Stimulated activated CD4-positive, alpha-beta T cell treated with anti-CD3 and anti-CD28 coated beads, Interleukin-12 subunit alpha, Interleukin-12 subunit beta, amount 100 ng/mL, for 4 hours (primary cell): ENCODE measurements around the gene BCO1.
"Not testable (repeated sequence)": the region's sequence is repeated elsewhere in the genome, so short reads cannot be mapped to it uniquely, and the experiment has no call there.

ENCODE experiments used
- DNase-seq: peaks from one replicate; pipeline ENCODE4 v3.0.0-alpha.2; 2020

The BCO1 gene, protein sequence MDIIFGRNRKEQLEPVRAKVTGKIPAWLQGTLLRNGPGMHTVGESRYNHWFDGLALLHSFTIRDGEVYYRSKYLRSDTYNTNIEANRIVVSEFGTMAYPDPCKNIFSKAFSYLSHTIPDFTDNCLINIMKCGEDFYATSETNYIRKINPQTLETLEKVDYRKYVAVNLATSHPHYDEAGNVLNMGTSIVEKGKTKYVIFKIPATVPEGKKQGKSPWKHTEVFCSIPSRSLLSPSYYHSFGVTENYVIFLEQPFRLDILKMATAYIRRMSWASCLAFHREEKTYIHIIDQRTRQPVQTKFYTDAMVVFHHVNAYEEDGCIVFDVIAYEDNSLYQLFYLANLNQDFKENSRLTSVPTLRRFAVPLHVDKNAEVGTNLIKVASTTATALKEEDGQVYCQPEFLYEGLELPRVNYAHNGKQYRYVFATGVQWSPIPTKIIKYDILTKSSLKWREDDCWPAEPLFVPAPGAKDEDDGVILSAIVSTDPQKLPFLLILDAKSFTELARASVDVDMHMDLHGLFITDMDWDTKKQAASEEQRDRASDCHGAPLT

DNA sequence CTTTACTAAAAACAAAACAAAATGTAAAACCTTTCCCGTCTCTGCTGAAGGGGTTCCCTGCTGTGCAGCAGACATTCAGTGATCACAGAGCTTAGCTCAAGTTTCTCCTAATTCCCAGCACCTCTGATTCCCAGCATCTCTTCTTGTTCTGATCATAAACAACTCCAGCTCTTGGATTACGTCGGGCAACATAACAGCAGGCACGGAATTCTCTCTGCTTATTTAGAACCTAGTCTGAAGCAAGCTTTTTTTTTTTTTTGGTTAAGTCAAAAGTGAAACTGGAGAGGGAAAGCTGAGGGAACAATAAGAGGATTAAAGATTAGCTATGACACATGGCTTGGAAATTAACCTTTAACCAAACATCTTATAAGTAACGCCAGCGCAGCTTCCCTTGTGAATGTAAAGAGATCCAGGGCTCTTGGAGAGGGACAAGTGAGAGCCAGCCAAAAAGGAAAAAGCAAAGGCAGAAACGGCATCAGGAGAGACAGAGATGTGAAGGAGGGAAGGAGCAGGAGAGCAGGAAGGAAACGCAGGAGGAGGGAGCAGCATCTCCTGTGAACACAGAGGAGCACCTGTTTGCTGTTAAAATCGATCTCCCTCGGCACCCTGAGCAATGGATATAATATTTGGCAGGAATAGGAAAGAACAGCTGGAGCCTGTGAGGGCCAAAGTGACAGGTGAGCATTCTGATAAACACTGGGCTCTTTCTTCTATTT lies at the start of gene BCO1:
TSS of gene BCO1 (plus strand) at position 394 of the 716 bp plus-strand sequence. CDS start at position 614, 220 bp downstream.
- DNase-seq: no peak

DNA sequence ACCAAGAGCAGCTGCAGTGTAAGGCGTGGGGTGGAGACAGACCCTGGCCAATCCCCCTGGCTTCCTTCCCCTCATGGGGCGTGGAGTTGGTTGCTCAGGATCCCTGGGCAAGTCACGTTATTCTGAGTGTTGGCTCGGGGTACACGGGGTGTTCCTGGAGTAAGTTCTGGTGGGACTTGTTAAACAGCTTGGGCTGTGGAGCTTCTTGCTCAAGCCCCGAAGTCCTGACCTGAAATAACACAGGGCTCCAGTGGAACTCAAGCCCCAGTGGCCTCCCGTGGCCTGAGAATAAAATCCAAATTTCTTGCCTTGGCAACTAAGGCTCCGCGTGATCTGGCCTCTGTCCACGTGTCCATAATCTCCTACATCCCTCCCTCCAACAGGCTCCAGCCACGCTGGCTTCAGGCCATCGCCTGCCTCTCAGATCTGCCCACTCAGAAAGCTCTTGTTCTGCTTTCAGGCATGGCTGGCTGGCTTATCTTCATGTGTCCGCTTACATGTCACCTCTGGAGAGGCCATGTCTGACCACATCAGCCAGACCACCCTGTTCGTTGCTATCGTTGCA lies 49.3 kb upstream of the BCO1 start:
- no peak for DNase-seq

DNA sequence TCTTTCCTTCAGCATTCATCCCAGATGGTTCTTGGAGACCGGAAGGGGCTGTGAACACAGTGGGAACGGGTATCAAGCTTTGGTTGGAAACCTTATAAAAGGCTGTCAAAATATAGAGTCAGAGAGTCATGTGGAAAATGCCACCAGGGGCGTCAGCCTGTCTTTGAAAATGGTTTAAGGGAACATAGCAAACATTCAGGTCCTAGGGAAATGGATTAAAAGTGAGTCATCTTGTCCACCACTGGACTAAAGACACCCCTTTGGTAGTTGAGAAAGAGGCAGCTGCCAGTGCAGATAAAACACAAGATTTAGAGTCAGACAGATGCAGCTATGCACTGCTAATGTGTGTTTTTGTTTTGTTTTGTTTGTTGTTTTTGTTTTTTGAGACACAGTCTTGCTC lies 47.8 kb upstream of the BCO1 start:
- DNase-seq: no peak

DNA sequence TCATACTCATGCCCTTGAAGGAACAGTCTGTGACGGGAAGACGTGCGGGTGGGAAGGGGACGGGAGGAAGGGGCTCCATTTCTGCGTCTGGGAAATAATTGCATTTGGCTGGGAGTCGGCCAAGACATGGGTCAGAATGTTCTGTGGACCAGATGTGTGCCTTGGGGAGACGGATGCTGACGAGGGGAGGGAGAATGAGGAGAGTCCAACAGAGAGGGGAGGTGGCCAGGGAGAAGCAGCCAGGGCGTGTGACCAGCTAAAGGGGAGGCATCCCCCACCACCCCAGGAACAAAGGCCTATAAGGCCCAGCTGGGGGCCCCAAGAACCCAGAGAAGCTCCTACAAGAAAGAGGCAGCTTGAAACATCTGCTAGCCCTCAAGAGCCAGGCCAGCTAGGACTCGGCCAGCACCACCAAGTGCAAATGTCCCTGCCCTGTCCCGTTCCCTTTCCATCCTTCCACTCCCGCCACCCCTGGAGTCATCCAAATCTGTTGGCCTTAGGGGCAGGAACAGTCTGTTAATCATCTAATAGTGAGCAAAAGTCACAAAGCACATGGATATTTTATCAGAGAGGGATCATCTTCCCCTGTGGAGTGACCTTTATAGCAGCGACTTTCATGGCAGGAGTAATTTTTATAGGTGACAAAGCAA lies 42.5 kb upstream of the BCO1 start:
- DNase-seq: no peak

DNA sequence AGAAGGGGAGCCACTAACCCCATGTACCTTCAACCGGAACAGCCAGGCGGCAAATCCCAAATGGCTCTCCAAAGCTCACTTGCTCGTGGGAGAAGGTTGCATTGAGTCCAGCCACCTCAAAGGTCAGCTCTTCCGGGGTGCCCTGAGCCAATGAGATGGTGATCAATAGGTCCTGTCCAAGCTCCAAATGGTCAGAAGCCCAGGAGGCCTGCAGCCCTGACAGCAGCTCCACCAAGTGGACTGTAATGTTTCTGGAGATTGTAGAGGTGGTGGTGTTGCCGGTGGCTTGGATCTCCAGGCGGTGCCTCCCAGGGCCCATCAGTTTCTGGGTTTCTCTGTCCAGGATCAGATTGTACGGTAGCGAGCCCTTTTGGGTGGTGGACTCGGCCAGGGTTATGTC lies 39.9 kb upstream of the BCO1 start:
- no peak for DNase-seq

DNA sequence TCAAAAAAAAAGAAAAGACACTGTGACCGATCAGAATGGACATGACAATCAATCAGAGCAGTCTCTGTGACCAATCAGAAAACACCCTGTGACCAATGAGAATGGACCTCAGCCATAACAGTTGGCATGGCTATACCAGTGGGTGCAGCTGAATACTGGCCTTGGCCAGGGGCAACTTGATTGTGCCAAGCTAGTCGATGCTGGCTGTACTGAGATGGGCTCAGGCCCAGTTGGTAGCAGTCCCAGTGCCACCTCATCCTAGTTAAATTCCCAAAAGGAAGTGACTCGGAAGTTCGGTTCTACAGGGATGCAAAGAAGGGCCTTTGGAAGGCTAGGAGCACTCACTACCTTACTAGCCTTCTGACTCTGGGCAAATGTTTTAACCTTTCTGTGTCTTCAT lies 37.2 kb upstream of the BCO1 start:
- no peak for DNase-seq

DNA sequence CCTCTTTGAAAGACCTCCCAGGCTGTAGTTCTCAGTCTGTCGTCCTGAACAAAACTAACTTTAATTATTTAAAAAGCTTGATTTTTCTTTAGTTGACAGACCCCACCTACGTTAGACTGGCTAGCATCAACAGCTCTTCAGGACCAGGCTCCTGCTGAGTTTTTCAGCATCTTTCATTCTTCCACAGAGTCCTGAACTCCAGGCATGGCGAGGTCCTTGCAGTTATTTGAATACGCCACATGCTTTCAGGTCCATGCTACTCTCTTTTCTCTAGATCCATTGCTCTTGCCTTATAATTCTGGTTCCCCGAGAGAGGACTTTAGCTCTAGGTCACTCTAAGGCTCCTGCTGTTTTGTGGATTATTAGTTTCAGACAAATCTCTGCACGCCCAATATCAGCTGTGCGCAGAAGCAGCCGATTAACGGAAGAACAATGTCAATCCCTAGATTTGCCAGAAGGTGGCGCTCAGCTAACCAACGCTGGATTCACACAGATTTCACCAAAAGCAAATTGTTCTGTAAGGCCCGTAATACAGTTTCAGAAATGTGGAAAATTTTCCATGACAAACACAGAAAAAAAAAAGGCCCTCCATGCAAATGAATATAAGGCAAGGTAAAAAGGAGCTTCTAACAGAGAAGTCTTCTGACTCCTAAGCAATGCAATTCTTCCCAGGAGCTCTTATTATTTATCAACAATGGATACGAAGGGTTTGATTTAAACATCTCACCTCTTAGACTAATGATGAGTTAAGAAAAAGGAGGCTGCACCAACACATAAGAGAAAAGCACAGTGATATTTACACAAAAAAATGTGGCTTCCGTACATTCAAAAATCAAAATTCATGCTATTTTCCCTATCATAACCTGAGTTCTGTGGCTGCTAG lies 33.5 kb upstream of the BCO1 start:
- DNase-seq: peak; percentile 38

DNA sequence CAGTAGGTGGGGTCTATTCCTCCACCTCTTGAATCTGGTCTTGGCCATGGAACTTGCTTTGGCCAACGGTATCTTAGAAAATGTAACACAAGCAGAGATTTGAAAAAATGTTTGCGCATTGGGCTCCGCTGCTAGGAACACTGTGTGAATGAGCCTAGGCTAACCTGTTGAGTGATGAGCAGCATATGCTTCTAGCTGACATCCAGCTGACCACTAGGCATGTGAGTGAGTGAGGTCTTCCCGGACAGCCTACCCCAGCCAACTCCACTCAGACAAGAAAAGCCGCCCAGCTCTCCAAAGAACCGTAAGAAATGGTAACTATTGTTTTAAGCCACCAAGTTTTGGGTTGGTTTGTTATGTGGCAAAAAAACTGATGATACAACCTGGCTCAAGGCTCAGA lies 31.4 kb upstream of the BCO1 start:
- DNase-seq: no peak

DNA sequence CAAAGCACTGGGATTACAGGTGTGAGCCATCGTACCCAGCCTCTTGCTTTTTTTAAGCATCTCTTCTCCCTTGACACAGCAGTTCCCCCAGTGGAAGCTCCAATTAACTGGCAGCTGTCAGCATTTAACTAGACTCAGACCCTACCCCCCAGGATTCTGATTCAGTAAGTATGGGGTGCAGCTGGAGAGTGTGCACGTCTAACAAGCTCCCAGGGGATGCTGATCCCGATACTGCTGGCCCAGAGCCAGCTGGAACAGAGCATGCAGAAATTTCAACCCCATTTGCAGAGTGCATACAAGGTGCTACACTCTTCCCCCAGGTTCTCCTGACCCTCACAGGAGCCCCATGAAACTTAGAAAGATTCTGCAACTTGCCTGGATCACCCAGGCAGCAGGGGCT lies 27.7 kb upstream of the BCO1 start:
- no peak for DNase-seq

DNA sequence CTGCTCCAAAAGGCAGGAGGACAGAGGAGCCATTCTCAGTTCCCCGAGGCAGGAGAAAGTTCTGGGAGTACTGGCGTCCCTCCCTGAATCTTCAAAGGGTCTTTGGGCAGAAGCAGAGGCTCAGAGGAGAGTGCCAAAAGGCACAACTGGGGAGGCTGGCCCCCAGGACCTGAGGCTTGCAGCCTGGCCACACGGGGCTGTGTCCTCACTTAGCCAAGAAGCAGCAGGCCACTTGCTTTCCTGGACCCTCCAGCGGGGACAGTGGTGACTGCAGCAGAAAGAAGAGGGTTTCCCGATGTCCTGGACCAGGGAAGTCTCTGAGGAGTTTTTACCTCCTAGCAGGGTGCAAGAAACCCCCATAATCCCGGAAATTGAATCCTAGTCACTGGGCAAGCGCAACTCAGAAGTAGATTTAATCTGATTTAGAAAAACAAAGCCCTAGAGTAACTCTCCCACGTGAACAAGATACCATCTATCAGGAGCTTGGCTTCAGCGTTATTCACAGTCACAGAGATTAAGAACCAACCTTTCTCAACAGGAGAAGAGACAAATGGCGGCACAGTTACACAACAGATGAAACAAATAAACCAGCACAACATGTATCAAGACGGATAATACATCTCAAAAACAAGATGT lies 25.5 kb upstream of the BCO1 start:
- no peak for DNase-seq

DNA sequence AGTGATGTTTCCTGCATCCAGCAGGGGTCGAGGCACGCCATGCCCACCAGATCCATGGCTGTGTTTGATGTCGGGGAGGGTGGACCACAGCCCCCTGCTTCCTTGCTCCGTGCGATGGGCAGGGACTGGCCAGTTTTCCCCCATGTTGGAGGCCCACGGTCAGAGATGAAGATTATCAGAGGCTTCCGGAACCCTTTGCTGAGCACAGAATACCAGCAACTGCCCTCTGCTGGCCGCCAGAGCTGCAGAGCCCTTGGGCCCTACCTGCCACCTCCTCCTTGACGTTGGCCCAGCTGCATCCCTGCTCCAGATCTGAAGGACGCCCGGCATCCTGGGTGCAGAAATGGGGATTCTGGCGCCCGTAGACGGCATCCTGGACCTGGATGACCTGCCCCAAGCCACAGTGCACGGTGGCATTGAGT lies 23.7 kb upstream of the BCO1 start:
- DNase-seq: no peak

DNA sequence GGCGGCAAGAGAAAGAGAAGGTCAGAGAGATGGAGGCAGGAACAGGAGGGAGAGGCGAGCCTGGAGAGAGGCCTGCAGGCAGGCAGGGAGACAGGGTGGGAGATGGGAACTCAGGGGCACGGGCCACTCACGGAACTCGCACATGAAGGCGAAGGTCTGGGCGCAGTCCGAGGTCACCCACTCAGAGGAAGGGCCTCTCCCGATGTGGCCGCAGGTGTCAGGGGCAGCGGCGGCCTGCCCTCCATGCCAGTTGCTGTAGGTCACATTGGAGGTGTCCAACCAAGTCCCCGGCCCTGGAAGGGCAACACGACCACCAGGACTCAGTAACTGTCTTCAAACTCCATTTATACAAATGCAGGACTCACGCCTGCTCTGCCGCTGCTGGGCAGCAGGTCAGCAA lies 22.4 kb upstream of the BCO1 start:
- DNase-seq: no peak

DNA sequence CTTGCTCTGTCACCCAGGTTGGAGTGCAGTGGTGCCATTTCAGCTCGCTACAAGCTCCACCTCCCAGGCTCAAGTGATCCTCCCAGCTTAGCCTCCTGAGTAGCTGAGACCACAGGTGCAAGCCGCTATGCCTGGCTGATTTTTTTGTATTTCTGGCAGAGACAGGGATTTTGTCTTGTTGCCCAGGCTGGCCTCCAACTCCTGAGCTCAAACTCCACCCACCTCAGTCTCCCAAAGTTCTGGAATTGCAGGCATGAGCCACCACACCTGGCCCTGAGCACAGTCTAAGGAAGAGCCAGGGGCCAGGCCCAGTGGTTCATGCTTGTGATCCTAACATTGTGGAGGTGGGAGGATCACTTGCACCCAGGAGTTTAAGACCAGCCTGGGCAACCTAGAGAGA lies 21.8 kb upstream of the BCO1 start:
- DNase-seq: no peak

DNA sequence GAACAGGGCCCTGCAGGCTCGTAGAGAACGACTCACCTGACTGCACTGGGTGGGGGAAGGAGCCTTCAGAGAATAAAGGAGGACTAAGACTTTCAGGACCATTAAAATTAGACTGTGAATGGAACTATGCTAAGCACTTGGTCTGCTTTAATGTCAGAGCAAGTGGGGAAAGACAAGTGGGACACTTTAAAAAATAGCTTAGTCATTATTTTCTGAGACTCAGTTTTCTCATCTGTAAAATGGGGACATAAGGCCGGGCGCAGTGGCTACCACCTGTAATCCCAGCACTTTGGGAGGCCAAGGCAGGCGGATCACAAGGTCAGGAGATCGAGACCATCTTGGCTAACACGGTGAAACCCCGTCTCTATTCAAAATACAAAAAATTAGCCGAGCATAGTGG lies 19.3 kb upstream of the BCO1 start:
- DNase-seq: no peak

DNA sequence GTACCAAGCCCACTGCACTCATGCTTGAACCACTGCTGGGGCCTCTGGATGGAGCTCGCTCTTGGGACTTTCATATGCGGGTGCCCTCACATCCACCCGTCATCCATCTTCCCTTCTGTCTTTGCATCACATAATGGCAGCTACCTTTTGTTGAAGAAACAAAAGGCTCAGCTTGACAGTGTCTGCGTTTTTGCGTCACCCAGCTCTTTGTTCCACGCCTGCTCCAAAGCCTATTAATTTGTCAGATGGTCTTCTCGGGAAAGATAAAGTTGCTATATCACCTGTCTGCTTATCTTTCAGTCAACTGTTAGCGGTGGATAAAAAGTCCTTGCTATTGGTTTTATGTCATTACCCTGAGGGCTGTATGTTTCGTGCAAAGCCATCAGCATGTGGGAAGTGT lies 18.1 kb upstream of the BCO1 start:
- DNase-seq: no peak

DNA sequence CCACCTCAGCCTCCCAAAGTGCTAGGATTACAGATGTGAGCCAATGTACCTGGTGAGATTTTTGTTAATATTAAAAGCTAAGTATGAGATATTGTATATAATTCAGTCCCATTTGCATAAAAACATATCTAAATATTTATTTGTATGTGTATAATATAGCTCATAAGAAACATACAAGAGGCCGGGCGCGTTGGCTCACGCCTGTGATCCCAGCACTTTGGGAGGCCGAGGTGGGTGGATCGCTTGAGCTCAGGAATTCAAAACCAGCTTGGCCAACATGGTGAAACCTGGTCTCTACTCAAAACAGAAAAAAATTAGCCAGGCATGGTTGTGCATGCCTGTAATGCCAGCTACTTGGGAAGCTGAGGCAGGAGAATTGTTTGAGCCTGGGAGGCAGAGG lies 16.8 kb upstream of the BCO1 start:
- DNase-seq: no peak

DNA sequence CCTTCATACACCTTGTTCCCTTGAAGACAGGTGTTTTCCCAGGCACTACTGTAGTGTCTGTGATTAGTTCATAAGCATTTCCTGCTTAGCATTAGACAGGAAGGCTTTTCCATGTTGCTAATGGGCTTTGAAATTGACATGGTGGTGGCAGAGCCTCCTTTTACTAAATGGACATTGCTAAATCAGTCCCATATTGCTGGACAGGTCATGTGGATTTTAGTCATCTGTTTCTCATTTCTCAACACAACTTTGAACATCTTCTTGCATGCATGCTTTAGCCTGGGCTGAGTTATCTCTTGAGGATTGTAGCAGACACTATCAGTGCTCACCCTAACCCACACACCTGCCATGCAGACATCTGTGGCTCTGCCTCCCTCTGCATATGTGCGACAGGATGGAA lies 13.7 kb upstream of the BCO1 start:
- no peak for DNase-seq

DNA sequence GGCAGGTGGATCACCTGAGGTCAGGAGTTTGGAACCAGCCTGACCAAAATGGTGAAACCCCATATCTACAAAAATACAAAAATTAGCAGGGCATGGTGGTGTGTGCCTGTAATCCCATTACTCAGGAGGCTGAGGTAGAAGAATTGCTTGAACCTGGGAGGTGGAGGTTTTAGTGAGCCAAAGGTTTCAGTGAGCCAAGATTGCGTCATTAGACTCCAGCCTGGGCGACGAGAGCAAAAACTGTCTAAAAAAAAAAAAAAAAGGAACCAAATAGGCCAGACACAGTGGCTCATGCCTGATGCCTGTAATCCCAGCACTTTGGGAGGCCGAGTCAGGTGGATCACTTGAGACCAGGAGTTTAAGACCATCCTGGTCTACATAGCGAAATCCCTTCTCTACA lies 12.8 kb upstream of the BCO1 start:
- DNase-seq: not testable (repeated sequence)

DNA sequence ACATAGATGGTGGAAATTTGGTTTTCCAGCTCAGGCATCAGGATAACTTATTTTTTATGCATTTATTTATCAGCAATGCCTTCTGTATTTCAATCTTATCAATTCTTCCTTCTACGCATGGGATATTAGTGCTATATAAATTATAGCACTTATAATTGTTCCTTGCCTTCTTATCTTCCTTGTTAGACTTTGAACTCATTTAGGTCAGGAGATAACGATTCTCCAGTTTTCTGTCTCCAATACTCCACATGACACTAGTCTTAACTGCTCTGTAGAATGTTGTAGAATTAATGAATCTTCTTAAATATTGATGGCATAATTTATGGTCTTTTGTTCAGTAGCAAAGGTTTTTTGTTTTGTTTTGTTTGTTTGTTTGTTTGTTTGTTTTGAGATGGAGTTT lies 10.7 kb upstream of the BCO1 start:
- DNase-seq: no peak

DNA sequence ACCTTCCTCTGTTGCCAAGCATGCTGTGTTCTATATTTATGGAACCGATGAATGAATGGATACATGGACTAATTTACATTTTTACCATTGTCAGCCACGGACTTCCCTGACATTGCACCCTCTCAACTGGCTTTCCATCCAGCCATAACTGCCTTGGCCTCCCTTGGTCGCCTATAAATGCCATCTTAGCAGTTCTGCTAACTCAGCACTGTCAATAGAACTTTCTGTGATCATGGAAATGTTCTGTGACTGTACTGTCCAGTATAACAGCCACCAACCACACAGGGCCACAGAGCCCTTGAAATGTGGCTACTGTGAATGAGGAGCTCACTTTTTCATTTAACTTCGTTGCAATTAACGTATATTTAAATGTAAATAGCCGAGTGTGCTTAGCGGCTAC lies 8.7 kb upstream of the BCO1 start:
- DNase-seq: no peak

DNA sequence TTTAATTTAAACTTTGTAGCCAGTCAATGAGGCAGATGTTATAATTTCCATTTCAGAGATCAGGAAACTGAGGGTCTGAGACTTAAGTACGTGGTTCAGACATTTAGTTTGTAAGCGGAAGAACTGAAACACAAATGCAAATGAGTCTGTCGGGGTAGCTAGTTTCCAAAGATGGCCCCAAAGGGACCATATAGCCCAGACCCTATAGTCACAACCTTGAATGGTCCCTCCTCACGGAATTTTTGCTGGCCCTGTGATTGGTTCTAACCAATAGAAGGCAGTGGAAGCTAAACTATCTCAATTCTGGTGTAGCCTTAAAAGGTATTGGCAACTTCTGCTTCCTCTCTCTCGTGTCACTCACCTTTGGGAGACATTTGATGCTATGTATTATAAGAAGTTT lies 7.5 kb upstream of the BCO1 start:
- DNase-seq: no peak
